GM12891 (cell line): ENCODE data around the gene SHROOM3.

Experiments used
- DNase-seq: peaks from one replicate; pipeline ENCODE4 v3.0.0; 2011; ENCODE audit warnings: low spot score; ENCODE audit not compliant: insufficient read length
- FAIRE-seq: peaks from 2 replicates; lab custom pipeline; 2011; peaks lifted over from hg19 to GRCh38; lab: Jason Lieb, UNC
- PAX5 ChIP-seq: IDR thresholded peaks from 2 replicates; pipeline ENCODE4 v1.6.1; 2011; ENCODE audit warnings: low read length, moderate library complexity, mild to moderate bottlenecking; ENCODE audit not compliant: insufficient read depth, severe bottlenecking
- POLR2A ChIP-seq: IDR thresholded peaks from 2 replicates; pipeline ENCODE4 v1.6.1; 2011; ENCODE audit warnings: low read depth, low read length, control low read depth
- POLR2AphosphoS5 ChIP-seq: IDR thresholded peaks from 2 replicates; pipeline ENCODE4 v1.6.1; 2011; ENCODE audit warnings: low read depth, low read length, control low read depth
- POU2F2 ChIP-seq: IDR thresholded peaks from 2 replicates; pipeline ENCODE4 v1.6.1; 2011; ENCODE audit warnings: low read depth, mild to moderate bottlenecking, control low read depth, low read length, moderate library complexity
- SPI1 ChIP-seq: IDR thresholded peaks from 2 replicates; pipeline ENCODE4 v1.6.1; 2011; ENCODE audit warnings: low read depth, low read length, control low read depth
- TAF1 ChIP-seq: IDR thresholded peaks from 2 replicates; pipeline ENCODE4 v1.6.1; 2011; ENCODE audit warnings: low read depth, low read length, control low read depth

Gene SHROOM3

GRCh38 chr4:76658231-76659102 lies 223.4 kb downstream of the SHROOM3 start:
- no peak for TF ChIP-seq POLR2AphosphoS5
- TF ChIP-seq POU2F2: no peak
- no peak for TF ChIP-seq PAX5
- TF ChIP-seq TAF1: no peak
- no peak for DNase-seq
- FAIRE-seq: no peak

GRCh38 chr4:76659103-76659490 lies 224.1 kb downstream of the SHROOM3 start:
- DNase-seq: no peak
- TF ChIP-seq TAF1: no peak
- no peak for TF ChIP-seq SPI1
- TF ChIP-seq POLR2A: no peak
- TF ChIP-seq PAX5: no peak
- no peak for TF ChIP-seq POLR2AphosphoS5
- TF ChIP-seq POU2F2: no peak
- FAIRE-seq: no peak

- TF ChIP-seq PAX5 (no peak), POLR2AphosphoS5 (no peak), TAF1 (no peak), POLR2A (no peak), POU2F2 (no peak), SPI1 (no peak)
- no peak for FAIRE-seq
- DNase-seq: no peak
Measured at GRCh38 chr4:76663824-76664223, 228.8 kb downstream of the SHROOM3 start.

GRCh38 chr4:76665153-76665552 lies 230.1 kb downstream of the SHROOM3 start:
- FAIRE-seq (no peak), DNase-seq (no peak)
- TF ChIP-seq TAF1: no peak
- TF ChIP-seq POLR2AphosphoS5: no peak
- no peak for TF ChIP-seq PAX5
- TF ChIP-seq POLR2A: no peak

GRCh38 chr4:76665721-76666120 lies 230.7 kb downstream of the SHROOM3 start:
- FAIRE-seq: no peak
- TF ChIP-seq POLR2AphosphoS5: no peak
- TF ChIP-seq SPI1: no peak
- TF ChIP-seq POU2F2: no peak
- no peak for TF ChIP-seq POLR2A
- no peak for TF ChIP-seq TAF1
- TF ChIP-seq PAX5: no peak
- DNase-seq: no peak

GRCh38 chr4:76666944-76667532 lies 232.0 kb downstream of the SHROOM3 start:
- DNase-seq: no peak
- FAIRE-seq: no peak
- TF ChIP-seq PAX5: no peak
- no peak for TF ChIP-seq SPI1
- no peak for TF ChIP-seq POU2F2
- no peak for TF ChIP-seq POLR2A
- TF ChIP-seq TAF1: no peak
- no peak for TF ChIP-seq POLR2AphosphoS5

- no peak for FAIRE-seq
- no peak for DNase-seq
- TF ChIP-seq POU2F2 (no peak), POLR2A (no peak), PAX5 (no peak), POLR2AphosphoS5 (no peak), SPI1 (no peak), TAF1 (no peak)
Measured at GRCh38 chr4:76670631-76671030, 235.6 kb downstream of the SHROOM3 start.

- DNase-seq: no peak
- TF ChIP-seq POU2F2: no peak
- no peak for TF ChIP-seq POLR2AphosphoS5
- no peak for TF ChIP-seq PAX5
- TF ChIP-seq TAF1: no peak
- TF ChIP-seq SPI1: no peak
- no peak for TF ChIP-seq POLR2A
- no peak for FAIRE-seq
Measured at GRCh38 chr4:76673362-76673761, 238.3 kb downstream of the SHROOM3 start.

GRCh38 chr4:76674983-76675382 lies 240.0 kb downstream of the SHROOM3 start:
- FAIRE-seq (no peak), DNase-seq (no peak)
- no peak for TF ChIP-seq POU2F2
- no peak for TF ChIP-seq PAX5
- no peak for TF ChIP-seq SPI1

GRCh38 chr4:76677571-76678326 lies 242.7 kb downstream of the SHROOM3 start:
- DNase-seq (no peak), FAIRE-seq (no peak)
- TF ChIP-seq POU2F2 (no peak), SPI1 (no peak), POLR2AphosphoS5 (no peak), POLR2A (no peak), PAX5 (no peak), TAF1 (no peak)
